ENCODE data around the gene KAT2B.

GRCh38 chr3:20095470-20095869, 55.2 kb downstream of the KAT2B start:
- TF ChIP-seq CTCF (IDR thresholded peaks at IDR 0.05) (no peak), POLR2A (IDR thresholded peaks at IDR 0.05) (no peak)

Data from uterus (tissue), 2 donors.